PC-9 (cell line): ENCODE data around the gene HIF1A.

ENCODE experiments used
- EZH2 ChIP-seq: fragments of 200-600 bp; sonication (generic); IDR thresholded peaks from 2 replicates; pipeline ENCODE4 v1.8.0; 2017; ENCODE audit warnings: antibody characterized with exemption, low read depth
- TF ChIP-seq, protein P1 (sequence below): fragments of 200-600 bp; sonication (generic); conservative IDR thresholded peaks from 2 replicates; pipeline ENCODE4 v1.6.1; 2017; ENCODE audit warnings: mixed run types, antibody characterized with exemption, mild to moderate bottlenecking, moderate library complexity

DNA sequence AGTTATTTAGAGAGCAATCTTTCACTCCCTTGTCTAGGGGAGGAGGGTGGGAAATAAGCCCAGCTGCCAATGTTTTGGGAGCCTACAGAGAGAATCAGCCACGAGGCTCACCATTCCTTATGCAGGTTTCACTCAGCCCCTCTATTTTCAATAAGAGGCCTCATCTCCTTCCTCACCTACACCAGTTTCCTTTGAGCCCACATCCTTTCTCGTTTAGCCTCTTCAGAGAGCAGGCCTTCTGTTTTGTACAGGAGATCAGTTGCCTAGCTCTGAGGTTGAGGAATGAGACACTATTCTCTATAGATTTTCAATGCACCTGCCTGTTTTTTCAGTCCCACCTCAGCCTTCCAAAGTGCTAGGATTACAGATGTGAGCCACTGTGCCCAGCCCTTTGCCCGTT is 84.8 kb downstream of the HIF1A start:
- TF ChIP-seq, protein P1, sequence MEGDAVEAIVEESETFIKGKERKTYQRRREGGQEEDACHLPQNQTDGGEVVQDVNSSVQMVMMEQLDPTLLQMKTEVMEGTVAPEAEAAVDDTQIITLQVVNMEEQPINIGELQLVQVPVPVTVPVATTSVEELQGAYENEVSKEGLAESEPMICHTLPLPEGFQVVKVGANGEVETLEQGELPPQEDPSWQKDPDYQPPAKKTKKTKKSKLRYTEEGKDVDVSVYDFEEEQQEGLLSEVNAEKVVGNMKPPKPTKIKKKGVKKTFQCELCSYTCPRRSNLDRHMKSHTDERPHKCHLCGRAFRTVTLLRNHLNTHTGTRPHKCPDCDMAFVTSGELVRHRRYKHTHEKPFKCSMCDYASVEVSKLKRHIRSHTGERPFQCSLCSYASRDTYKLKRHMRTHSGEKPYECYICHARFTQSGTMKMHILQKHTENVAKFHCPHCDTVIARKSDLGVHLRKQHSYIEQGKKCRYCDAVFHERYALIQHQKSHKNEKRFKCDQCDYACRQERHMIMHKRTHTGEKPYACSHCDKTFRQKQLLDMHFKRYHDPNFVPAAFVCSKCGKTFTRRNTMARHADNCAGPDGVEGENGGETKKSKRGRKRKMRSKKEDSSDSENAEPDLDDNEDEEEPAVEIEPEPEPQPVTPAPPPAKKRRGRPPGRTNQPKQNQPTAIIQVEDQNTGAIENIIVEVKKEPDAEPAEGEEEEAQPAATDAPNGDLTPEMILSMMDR, result no peak
- TF ChIP-seq EZH2, result no peak
